CD14-positive monocyte (primary cell): Measurements from ENCODE around the gene CNTN3. TPM values are rescaled to one million over a fixed set of nuclear protein-coding genes. Genes with fewer than 3 reads are reported as not detected.

Source experiments
- DNase-seq, 3 donors: peaks; one replicate each; pipeline ENCODE4 v3.0.0-alpha.2; 2011 to 2022
- H2AFZ ChIP-seq: 2 replicates; pipeline ENCODE4 v1.6.0; 2012; ENCODE audit warnings: mild to moderate bottlenecking, low read depth, low read length, inconsistent platforms; ENCODE audit not compliant: insufficient read depth, poor library complexity, severe bottlenecking
- H3K27ac ChIP-seq, 2 donors: 1 replicate in 1 of 2; 2 replicates in 1 of 2; pipeline ENCODE4 v1.5.1; 2012 to 2013; ENCODE audit warnings: low read length in 2 of 2, control low read depth in 1 of 2, inconsistent platforms in 1 of 2, low read depth in 1 of 2, mild to moderate bottlenecking in 1 of 2
- H3K27me3 ChIP-seq, 2 donors: one replicate each; pipeline versions ENCODE4 v1.6.0 to v1.6.1; 2011 to 2013; ENCODE audit warnings: low read length in 2 of 2; ENCODE audit not compliant: control insufficient read depth in 2 of 2, insufficient read depth in 2 of 2
- H3K36me3 ChIP-seq, 2 donors: replicated peaks in 1 of 2; 1 replicate in 1 of 2; 2 replicates in 1 of 2; pipeline versions ENCODE4 v1.5.1 to v1.6.1; 2012 to 2013; ENCODE audit warnings: low read length in 2 of 2, control low read depth in 1 of 2, inconsistent platforms in 1 of 2, mild to moderate bottlenecking in 1 of 2; ENCODE audit not compliant: insufficient read depth in 2 of 2, control insufficient read depth in 1 of 2
- H3K4me1 ChIP-seq, 2 donors: 1 replicate in 1 of 2; 2 replicates in 1 of 2; pipeline versions ENCODE4 v1.5.1 to v1.6.1; 2012 to 2013; ENCODE audit warnings: low read length in 2 of 2, control low read depth in 1 of 2, inconsistent platforms in 1 of 2, mild to moderate bottlenecking in 1 of 2, moderate library complexity in 1 of 2; ENCODE audit not compliant: insufficient read depth in 2 of 2, control insufficient read depth in 1 of 2
- H3K4me2 ChIP-seq: replicated peaks from 2 replicates; pipeline ENCODE3; 2012; ENCODE audit warnings: low read length, moderate library complexity, mild to moderate bottlenecking; ENCODE audit not compliant: poor library complexity, severe bottlenecking; ENCODE audit errors: extremely low read depth
- H3K4me3 ChIP-seq, 3 experiments: fragments of 200-600 bp in 1 of 3; sonication (generic) in 1 of 3; replicated peaks in 1 of 3; 1 replicate in 2 of 3; 2 replicates in 1 of 3; pipeline ENCODE4 v1.5.1; 2011 to 2013; ENCODE audit warnings: low read length in 3 of 3, mild to moderate bottlenecking in 3 of 3, control low read depth in 2 of 3, low read depth in 2 of 3, inconsistent platforms in 1 of 3, moderate library complexity in 1 of 3
- H3K79me2 ChIP-seq: 2 replicates; pipeline ENCODE4 v1.6.0; 2012; ENCODE audit warnings: mild to moderate bottlenecking, control low read depth, inconsistent platforms, low read length, moderate library complexity; ENCODE audit not compliant: insufficient read depth
- H3K9ac ChIP-seq: 2 replicates; pipeline ENCODE4 v1.6.0; 2017; ENCODE audit warnings: low read length, mild to moderate bottlenecking; ENCODE audit not compliant: insufficient read depth, poor library complexity, severe bottlenecking
- H3K9me3 ChIP-seq, 2 donors: replicated peaks in 1 of 2; 1 replicate in 1 of 2; 2 replicates in 1 of 2; pipeline versions ENCODE4 v1.5.1 to v1.6.1; 2012 to 2013; ENCODE audit warnings: low read length in 2 of 2, control low read depth in 1 of 2; ENCODE audit not compliant: control insufficient read depth in 1 of 2, insufficient read depth in 1 of 2
- H4K20me1 ChIP-seq: 2 replicates; pipeline ENCODE4 v1.6.0; 2012; ENCODE audit warnings: mild to moderate bottlenecking, low read length, control low read depth, moderate library complexity; ENCODE audit not compliant: insufficient read depth
- H3K27ac Mint-ChIP-seq, 7 donors: one replicate each; pipeline ENCODE4 v1.8.0; 2020; ENCODE audit warnings: mild to moderate bottlenecking in 7 of 7, mixed read lengths in 7 of 7, moderate library complexity in 6 of 7, inconsistent platforms in 2 of 7
- H3K27me3 Mint-ChIP-seq, 3 donors: one replicate each; pipeline ENCODE4 v1.8.0; 2021 to 2022; ENCODE audit warnings: low read depth in 3 of 3, mild to moderate bottlenecking in 3 of 3, mixed read lengths in 3 of 3, moderate library complexity in 3 of 3, inconsistent platforms in 1 of 3
- H3K36me3 Mint-ChIP-seq, 2 donors: one replicate each; pipeline ENCODE4 v1.8.0; 2020; ENCODE audit warnings: mixed read lengths in 2 of 2, inconsistent platforms in 1 of 2, mild to moderate bottlenecking in 1 of 2
- H3K4me1 Mint-ChIP-seq: one replicate; pipeline ENCODE4 v1.8.0; 2020; ENCODE audit warnings: mild to moderate bottlenecking, mixed read lengths
- H3K4me3 Mint-ChIP-seq, 2 donors: one replicate each; pipeline ENCODE4 v1.8.0; 2020; ENCODE audit warnings: mild to moderate bottlenecking in 2 of 2, mixed read lengths in 2 of 2, moderate library complexity in 1 of 2
- H3K9me3 Mint-ChIP-seq, 7 donors: one replicate each; pipeline ENCODE4 v1.8.0; 2020 to 2022; ENCODE audit warnings: mixed read lengths in 7 of 7, mild to moderate bottlenecking in 6 of 7, moderate library complexity in 6 of 7, inconsistent platforms in 2 of 7
- WGBS: methylation state at CpG from one replicate; pipeline ENCODE4 v1.1.5; 2013; ENCODE audit warnings: missing lambda C conversion rate; ENCODE audit not compliant: insufficient coverage; 5-methylcytosine and 5-hydroxymethylcytosine counted together
- intact Hi-C, 2 donors: fragments of 100-400 bp; cut with micrococcal nuclease; formaldehyde crosslinking; loops; one replicate each; pipeline versions ENCODE4 v1.15.0 to v1.15.1; 2023
- polyA plus RNA-seq, 3 donors: library from polyadenylated mRNA; depleted of rRNA in 1 of 3; unstranded in 2 of 3; stranded (reverse) in 1 of 3; fragments of 300-500 nt in 2 of 3; fragments of >200 nt in 1 of 3; fragmentation: Illumina TruSeq in 2 of 3; gene quantifications; 1 replicate in 2 of 3; 2 replicates in 1 of 3; pipeline ENCODE4 v1.2.3, GENCODE V29; 2012 to 2021
- TF ChIP-seq, protein P1 (sequence below): fragments of 200-600 bp; IDR thresholded peaks from one replicate; pipeline ENCODE4 v1.8.0; 2022; ENCODE audit warnings: antibody characterized with exemption, mild to moderate bottlenecking

The CNTN3 gene
- polyA plus RNA-seq, 3 donors, result not detected

DNA sequence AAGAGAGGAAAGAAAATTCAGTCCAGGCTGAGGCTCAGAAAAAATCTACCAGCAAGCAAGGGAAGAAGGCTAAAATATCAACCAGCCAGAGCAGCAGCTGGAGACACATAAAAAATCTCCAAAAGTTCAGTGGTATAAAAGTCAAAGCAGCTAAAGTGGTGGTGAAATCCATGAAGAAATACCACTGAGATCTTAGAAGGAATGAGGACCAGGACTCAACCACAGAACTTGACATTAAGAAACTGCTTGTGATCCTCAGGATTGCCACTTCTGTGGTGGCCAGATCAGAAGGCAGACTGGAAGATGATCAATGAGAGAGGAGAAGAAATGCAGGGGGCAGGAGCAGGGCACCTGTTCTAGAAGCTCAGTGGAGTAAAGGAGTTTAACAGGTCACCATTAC, 22.5 kb downstream of the CNTN3 start:
- Mint-ChIP-seq H3K27me3 (no peaks in the 10 kb centered on the region), H3K9me3 (peaks cover 0 to 5% (median 2%) of the 10 kb centered on the region in 7 donors), H3K27ac (peak overlapping the region in 1 of 7 donors; percentile 31), H3K36me3 (no peaks in the 10 kb centered on the region), H3K4me1 (no peaks in the 10 kb centered on the region), H3K4me3 (no peak overlapping the region)
- TF ChIP-seq, protein P1, sequence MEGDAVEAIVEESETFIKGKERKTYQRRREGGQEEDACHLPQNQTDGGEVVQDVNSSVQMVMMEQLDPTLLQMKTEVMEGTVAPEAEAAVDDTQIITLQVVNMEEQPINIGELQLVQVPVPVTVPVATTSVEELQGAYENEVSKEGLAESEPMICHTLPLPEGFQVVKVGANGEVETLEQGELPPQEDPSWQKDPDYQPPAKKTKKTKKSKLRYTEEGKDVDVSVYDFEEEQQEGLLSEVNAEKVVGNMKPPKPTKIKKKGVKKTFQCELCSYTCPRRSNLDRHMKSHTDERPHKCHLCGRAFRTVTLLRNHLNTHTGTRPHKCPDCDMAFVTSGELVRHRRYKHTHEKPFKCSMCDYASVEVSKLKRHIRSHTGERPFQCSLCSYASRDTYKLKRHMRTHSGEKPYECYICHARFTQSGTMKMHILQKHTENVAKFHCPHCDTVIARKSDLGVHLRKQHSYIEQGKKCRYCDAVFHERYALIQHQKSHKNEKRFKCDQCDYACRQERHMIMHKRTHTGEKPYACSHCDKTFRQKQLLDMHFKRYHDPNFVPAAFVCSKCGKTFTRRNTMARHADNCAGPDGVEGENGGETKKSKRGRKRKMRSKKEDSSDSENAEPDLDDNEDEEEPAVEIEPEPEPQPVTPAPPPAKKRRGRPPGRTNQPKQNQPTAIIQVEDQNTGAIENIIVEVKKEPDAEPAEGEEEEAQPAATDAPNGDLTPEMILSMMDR, result no peak
- Histone ChIP-seq H3K27ac (no peak overlapping the region), H3K9ac (no peak overlapping the region), H2AFZ (no peak overlapping the region), H4K20me1 (no peaks in the 10 kb centered on the region), H3K79me2 (no peaks in the 10 kb centered on the region), H3K4me1 (no peaks in the 10 kb centered on the region), H3K4me3 (no peak overlapping the region), H3K27me3 (no peaks in the 10 kb centered on the region), H3K4me2 (no peak overlapping the region), H3K36me3 (no peaks in the 10 kb centered on the region), H3K9me3 (no peaks in the 10 kb centered on the region)
- DNase-seq, result no peak
- intact Hi-C loops, result no loop called here

DNA sequence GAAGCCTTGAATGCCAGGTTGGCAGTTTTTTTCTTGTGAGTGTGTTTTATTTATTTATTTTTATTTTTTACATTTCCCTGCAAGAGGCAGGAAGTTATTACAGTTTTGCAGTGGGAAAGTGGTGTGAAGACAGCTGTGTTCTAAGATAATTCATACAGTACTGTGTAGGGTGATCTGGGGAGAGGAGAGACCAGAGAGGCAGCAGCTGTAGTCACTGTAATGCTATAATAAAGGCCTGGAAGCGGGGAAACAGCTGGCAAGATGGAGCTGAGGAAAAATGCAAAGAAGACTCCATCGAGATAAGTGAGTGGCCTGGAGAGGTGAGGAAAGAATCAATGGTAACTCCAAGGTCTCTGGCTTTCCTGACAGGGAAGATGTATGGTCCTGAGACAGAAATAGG, 23.1 kb downstream of the CNTN3 start:
- H3K36me3 Mint-ChIP-seq, result no peaks in the 10 kb centered on the region

More for the DNA sequence above, 23.1 kb downstream of the CNTN3 start:
- DNase-seq, result no peak
- Mint-ChIP-seq H3K9me3 (peaks cover 0 to 4% (median 3%) of the 10 kb centered on the region in 7 donors), H3K27ac (no peak overlapping the region), H3K4me1 (no peaks in the 10 kb centered on the region), H3K27me3 (no peaks in the 10 kb centered on the region), H3K4me3 (no peak overlapping the region)
- Histone ChIP-seq H3K4me2 (no peak overlapping the region), H3K27me3 (no peaks in the 10 kb centered on the region), H3K4me1 (no peaks in the 10 kb centered on the region), H3K79me2 (no peaks in the 10 kb centered on the region), H4K20me1 (no peaks in the 10 kb centered on the region), H3K27ac (no peak overlapping the region), H2AFZ (no peak overlapping the region), H3K4me3 (no peak overlapping the region), H3K36me3 (no peaks in the 10 kb centered on the region), H3K9me3 (no peaks in the 10 kb centered on the region), H3K9ac (no peak overlapping the region)
- 76% methylated on average over 2 of the region's 2 CpGs for WGBS
- intact Hi-C loops, result no loop called here
- TF ChIP-seq, protein P1, result no peak
